Fibroblast of villous mesenchyme (primary cell): ENCODE measurements around the gene PATE3. TPM values are rescaled to one million over a fixed set of nuclear protein-coding genes. Genes with fewer than 3 reads are reported as not detected.

ENCODE experiments used
- DNase-seq: peaks from one replicate; pipeline ENCODE4 v3.0.0-alpha.2; 2010; ENCODE audit warnings: low read depth
- H3K4me3 ChIP-seq: 2 replicates; pipeline ENCODE4 v1.5.1; 2011; ENCODE audit warnings: low read depth, mild to moderate bottlenecking, low read length
- total RNA-seq: library from RNA; depleted of rRNA; stranded (reverse); fragments of >200 nt; gene quantifications from 2 replicates; pipeline ENCODE4 v1.2.3, GENCODE V29; 2012
- TF ChIP-seq, protein P1 (sequence below): IDR thresholded peaks from 2 replicates; pipeline ENCODE4 v1.5.1; 2012; ENCODE audit warnings: low read depth, mild to moderate bottlenecking, low read length; ENCODE audit not compliant: insufficient read depth

PATE3 gene
- total RNA-seq, 1 donor, result not detected

DNA sequence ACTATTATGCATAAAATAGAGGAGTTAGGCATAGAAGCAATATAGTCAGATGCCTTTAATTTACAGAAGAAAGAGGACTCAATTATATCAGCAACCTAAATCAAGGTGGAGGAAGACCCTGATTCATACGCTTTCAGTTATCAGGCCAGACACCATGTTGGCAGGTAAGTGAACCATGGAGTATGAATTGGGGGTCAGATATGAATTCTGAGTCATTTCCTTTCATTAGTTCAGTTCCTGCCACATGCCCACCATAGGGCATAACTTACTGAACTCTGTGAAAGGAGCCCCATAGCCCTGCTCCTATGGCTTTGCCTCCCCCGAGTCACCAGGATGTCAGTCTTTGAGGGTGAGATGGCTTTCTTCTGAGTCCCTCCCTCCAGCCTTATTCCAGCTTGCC is 24.4 kb upstream of the PATE3 start:
- H3K4me3 ChIP-seq, result no peak overlapping the region
- TF ChIP-seq, protein P1, sequence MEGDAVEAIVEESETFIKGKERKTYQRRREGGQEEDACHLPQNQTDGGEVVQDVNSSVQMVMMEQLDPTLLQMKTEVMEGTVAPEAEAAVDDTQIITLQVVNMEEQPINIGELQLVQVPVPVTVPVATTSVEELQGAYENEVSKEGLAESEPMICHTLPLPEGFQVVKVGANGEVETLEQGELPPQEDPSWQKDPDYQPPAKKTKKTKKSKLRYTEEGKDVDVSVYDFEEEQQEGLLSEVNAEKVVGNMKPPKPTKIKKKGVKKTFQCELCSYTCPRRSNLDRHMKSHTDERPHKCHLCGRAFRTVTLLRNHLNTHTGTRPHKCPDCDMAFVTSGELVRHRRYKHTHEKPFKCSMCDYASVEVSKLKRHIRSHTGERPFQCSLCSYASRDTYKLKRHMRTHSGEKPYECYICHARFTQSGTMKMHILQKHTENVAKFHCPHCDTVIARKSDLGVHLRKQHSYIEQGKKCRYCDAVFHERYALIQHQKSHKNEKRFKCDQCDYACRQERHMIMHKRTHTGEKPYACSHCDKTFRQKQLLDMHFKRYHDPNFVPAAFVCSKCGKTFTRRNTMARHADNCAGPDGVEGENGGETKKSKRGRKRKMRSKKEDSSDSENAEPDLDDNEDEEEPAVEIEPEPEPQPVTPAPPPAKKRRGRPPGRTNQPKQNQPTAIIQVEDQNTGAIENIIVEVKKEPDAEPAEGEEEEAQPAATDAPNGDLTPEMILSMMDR, result no peak

DNA sequence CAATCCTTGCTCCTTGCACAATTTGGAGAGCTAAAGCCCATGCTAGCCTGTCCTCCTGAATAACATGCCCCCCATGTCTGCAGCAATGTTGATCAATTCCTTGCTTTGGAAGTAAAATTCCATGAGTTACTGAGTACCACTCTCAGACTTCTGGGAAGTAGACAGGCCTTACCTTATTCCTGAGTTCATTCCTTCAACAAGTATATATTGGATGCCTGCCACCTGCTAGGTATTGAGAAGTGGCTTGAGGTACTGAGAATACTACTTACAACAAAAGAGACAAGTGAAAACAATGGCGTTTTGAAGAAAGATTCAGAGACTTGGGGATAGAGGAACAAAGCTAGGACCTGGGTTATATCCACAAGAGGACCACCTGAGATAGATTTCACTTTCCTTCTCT is 21.7 kb upstream of the PATE3 start:
- no peak for DNase-seq

More for the DNA sequence above, 24.4 kb upstream of the PATE3 start:
- no peak for DNase-seq

DNA sequence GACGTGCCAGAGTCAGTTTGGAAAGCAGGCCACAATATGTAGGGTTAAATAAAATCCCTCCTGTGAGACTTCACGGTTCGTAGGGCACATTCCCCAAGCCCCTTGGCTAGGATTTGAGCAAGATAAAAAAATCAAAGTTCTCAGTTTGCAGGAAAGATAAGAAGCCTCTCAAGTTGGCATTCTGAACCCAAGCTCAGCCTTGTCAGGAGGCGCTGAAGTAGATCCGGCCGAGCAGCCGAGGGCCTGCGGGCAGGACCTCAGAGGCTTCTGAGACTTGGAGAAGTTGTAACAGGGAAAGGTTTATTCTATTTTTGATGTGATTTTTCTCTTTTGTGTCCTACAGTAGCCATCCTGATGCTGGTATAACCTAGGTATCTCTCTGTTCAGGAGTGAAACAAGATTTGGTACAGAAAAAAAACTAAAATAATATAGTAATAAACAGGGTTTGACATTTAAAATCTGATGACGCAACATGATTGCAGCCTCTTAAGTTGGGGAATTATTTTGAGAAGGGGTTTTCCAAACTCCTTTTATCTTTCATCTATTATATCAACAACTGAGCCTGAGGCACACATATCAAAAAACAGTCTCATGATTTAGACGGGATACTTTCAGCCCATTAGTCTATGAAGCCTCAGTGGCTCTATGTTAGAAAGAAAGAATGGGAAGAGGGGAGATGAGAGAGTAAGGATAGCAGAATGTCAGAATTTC is 19.4 kb upstream of the PATE3 start:
- no peak for DNase-seq
- TF ChIP-seq, protein P1, result no peak

More for the DNA sequence above, 21.7 kb upstream of the PATE3 start:
- TF ChIP-seq, protein P1, result no peak
- no peak overlapping the region for H3K4me3 ChIP-seq

DNA sequence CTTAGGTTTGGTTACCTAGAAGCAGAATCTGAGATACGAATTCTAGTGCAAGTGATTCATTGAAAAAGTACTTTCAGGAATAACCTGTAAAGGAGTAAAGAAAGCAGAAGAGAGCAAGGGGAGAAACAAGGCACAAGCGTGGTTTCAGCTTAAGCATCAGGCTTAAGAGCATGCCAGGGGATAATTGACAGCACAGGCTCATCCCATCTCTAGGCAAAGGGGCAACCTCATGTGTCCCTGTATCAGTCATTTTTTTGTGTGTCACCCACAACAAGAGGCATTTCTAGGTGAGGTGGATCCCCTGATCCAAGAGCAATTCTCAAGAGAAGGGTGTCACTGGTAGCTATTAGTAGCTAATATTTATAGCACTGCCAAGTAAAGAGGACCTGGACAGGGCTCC is 17.3 kb upstream of the PATE3 start:
- no peak overlapping the region for H3K4me3 ChIP-seq
- TF ChIP-seq, protein P1, result no peak
- no peak for DNase-seq

More for the DNA sequence above, 19.4 kb upstream of the PATE3 start:
- H3K4me3 ChIP-seq, result no peak overlapping the region

DNA sequence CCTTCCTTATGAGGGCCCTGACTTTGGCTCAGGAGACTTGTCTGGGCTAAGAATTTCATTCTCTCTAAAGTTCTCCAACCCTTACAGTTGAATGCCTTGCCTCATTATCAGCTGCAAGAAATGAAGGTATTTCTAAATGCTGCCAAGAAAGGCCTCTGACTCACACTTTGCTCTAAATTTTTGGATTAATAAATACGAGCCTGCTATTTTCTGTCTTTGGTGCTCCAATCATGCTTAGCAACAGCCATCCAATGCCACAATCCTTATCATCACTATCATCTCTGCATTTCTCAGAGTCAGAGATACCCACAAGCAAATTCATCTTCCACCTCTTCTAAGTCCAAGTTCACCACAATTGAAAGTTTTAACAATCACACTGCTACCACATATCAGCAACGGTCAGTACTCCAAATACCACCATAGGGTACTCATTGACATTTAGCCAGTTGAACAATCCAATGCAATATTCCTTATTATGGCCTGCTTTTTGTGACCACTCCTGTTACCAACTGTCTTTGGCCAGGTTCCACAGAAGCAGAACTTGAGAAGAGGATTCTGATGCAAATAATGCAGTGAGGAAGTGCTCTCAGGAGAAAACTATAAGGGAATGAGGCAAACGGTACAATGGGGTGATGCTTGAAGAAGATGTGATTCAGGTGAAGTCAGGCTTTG is 15.0 kb upstream of the PATE3 start:
- H3K4me3 ChIP-seq, result no peak overlapping the region
- peak; percentile 4 for DNase-seq
- TF ChIP-seq, protein P1, result no peak

DNA sequence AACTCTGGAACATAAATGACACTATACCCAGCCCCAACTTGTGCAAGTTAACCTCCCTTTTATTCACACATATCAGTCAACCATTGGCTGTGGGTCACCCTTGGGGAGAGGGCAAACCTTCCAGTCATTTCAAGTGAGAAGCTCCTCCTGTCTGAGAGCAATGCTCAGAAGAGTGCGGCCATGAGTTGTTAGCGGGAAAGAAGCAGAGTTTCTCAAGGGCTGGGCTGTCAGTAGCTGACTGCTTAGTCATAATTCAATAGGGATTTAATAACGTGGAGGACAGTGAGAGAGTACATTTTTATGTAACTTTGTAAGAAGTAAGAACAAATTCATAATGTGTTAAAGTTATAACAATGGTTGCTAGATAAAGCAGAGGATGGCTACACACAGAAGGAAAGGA is 14.4 kb upstream of the PATE3 start:
- TF ChIP-seq, protein P1, result no peak
- no peak overlapping the region for H3K4me3 ChIP-seq
- no peak for DNase-seq
